HepG2 (cell line): ENCODE data around the gene KMT2E. TPM values are rescaled to one million over a fixed set of nuclear protein-coding genes. Genes with fewer than 3 reads are reported as not detected.

Source experiments
- ATAC-seq: fragments of 200-7000 bp; cut with Tn5 transposase; 3 replicates; pipeline ENCODE4 v1.9.1; 2020; ENCODE audit warnings: mild to moderate bottlenecking, moderate library complexity
- BruUV-seq: library from RNA; stranded (reverse); fragments of 400-500 nt; replicated peaks from 2 replicates; lab custom pipeline; 2021; lab: Mats Ljungman, UMichigan
- CTCF ChIA-PET: fragments of 300-600 bp; formaldehyde crosslinking; extraction: SDS; loops from one replicate; lab custom pipeline; 2021; ENCODE audit warnings: low total read pairs, inconsistent platforms, low intra/inter-chr PET ratio; lab: Yijun Ruan, JAX
- POLR2A ChIA-PET: fragments of 350-600 bp; sonication (Branson Sonifier 250); formaldehyde crosslinking; loops from one replicate; lab custom pipeline; 2020; ENCODE audit warnings: antibody characterized with exemption, inconsistent platforms; lab: Yijun Ruan, JAX
- DNase-seq: peaks from one replicate; pipeline ENCODE4 v3.0.0-alpha.2; 2015; ENCODE audit warnings: low spot score
- FAIRE-seq: peaks from 3 replicates; lab custom pipeline; 2011; peaks lifted over from hg19 to GRCh38; lab: Jason Lieb, UNC
- H2AFZ ChIP-seq: one replicate; pipeline ENCODE4 v1.6.1; 2011; ENCODE audit warnings: low read length, inconsistent platforms
- H3K27ac ChIP-seq: fragments of 300-600 bp; 3 replicates; pipeline ENCODE4 v1.8.0; 2011; ENCODE audit warnings: mixed run types, mild to moderate bottlenecking, mixed read lengths, low read length, inconsistent platforms; ENCODE audit not compliant: insufficient read depth; ENCODE audit errors: extremely low read length
- H3K27me3 ChIP-seq, 2 experiments: fragments of 200-600 bp in 1 of 2; 2 replicates in 1 of 2; 3 replicates in 1 of 2; pipeline versions ENCODE4 v1.6.0 to v1.8.0; 2011; ENCODE audit warnings: low read length in 2 of 2, mild to moderate bottlenecking in 2 of 2, moderate library complexity in 2 of 2, inconsistent platforms in 1 of 2; ENCODE audit not compliant: insufficient read depth in 2 of 2, control insufficient read depth in 1 of 2
- H3K36me3 ChIP-seq, 2 experiments: fragments of 200-600 bp in 1 of 2; replicated peaks in 1 of 2; 2 replicates in 1 of 2; 3 replicates in 1 of 2; pipeline versions ENCODE4 v1.5.1 to v1.8.0; 2011; ENCODE audit warnings: low read length in 2 of 2, inconsistent platforms in 1 of 2; ENCODE audit not compliant: insufficient read depth in 2 of 2, control insufficient read depth in 1 of 2
- H3K4me1 ChIP-seq: 2 replicates; pipeline ENCODE4 v1.5.1; 2012; ENCODE audit warnings: low read length, inconsistent platforms; ENCODE audit not compliant: insufficient read depth
- H3K4me2 ChIP-seq: 2 replicates; pipeline ENCODE4 v1.6.0; 2011; ENCODE audit warnings: low read depth, low read length, inconsistent platforms
- H3K4me3 ChIP-seq, 3 experiments: fragments of 200-600 bp in 1 of 3; sonication (generic), shearing (Covaris generic) in 1 of 3; replicated peaks in 1 of 3; 2 replicates each; pipeline ENCODE4 v1.5.1; 2011 to 2016; ENCODE audit warnings: low read length in 3 of 3, inconsistent platforms in 2 of 3, low read depth in 2 of 3, mild to moderate bottlenecking in 2 of 3, control low read depth in 1 of 3, mixed read lengths in 1 of 3; ENCODE audit not compliant: insufficient read depth in 1 of 3
- H3K79me2 ChIP-seq: one replicate; pipeline ENCODE4 v1.6.1; 2011; ENCODE audit warnings: low read length, inconsistent platforms; ENCODE audit not compliant: insufficient read depth
- H3K9ac ChIP-seq: 2 replicates; pipeline ENCODE4 v1.6.0; 2011; ENCODE audit warnings: mild to moderate bottlenecking, low read depth, low read length, inconsistent platforms; ENCODE audit not compliant: insufficient read depth
- H3K9me3 ChIP-seq: 2 replicates; pipeline ENCODE4 v1.5.1; 2012; ENCODE audit warnings: mild to moderate bottlenecking, low read length
- H4K20me1 ChIP-seq: 2 replicates; pipeline ENCODE4 v1.6.0; 2011; ENCODE audit warnings: inconsistent platforms, mild to moderate bottlenecking, low read length, moderate library complexity; ENCODE audit not compliant: insufficient read depth
- HNF1A ChIP-seq, 2 experiments: sonication (generic) in 1 of 2; formaldehyde crosslinking in 1 of 2; IDR thresholded peaks; 2 replicates each; pipeline versions ENCODE4 v1.4.0 to v1.6.1; 2016 to 2020; ENCODE audit warnings: borderline replicate concordance in 1 of 2, low read depth in 1 of 2, mild to moderate bottlenecking in 1 of 2, missing genetic modification reagents in 1 of 2
- ISX ChIP-seq: sonication (generic); formaldehyde crosslinking; conservative IDR thresholded peaks from 2 replicates; pipeline ENCODE4 v1.5.0; 2020; ENCODE audit warnings: missing genetic modification reagents
- NPAS2 ChIP-seq: sonication (generic); formaldehyde crosslinking; IDR thresholded peaks from 2 replicates; pipeline ENCODE4 v1.8.0; 2022; ENCODE audit warnings: mild to moderate bottlenecking, missing genetic modification reagents, borderline replicate concordance
- RFXAP ChIP-seq: sonication (generic); formaldehyde crosslinking; IDR thresholded peaks from 2 replicates; pipeline ENCODE4 v1.4.0; 2020; ENCODE audit warnings: missing genetic modification reagents, borderline replicate concordance
- WIZ ChIP-seq: sonication (generic); formaldehyde crosslinking; IDR thresholded peaks from 2 replicates; pipeline ENCODE4 v1.5.1; 2020; ENCODE audit warnings: mild to moderate bottlenecking, missing genetic modification reagents
- ZBTB37 ChIP-seq: sonication (generic); formaldehyde crosslinking; IDR thresholded peaks from 2 replicates; pipeline ENCODE4 v1.4.0; 2020; ENCODE audit warnings: mild to moderate bottlenecking, missing genetic modification reagents
- ZFP82 ChIP-seq: sonication (generic); formaldehyde crosslinking; IDR thresholded peaks from 2 replicates; pipeline ENCODE4 v1.5.1; 2020; ENCODE audit warnings: mild to moderate bottlenecking, missing genetic modification reagents, borderline replicate concordance
- ZNF121 ChIP-seq: sonication (generic); formaldehyde crosslinking; IDR thresholded peaks from 2 replicates; pipeline ENCODE4 v1.5.0; 2020; ENCODE audit warnings: mild to moderate bottlenecking, missing genetic modification reagents
- WGBS: methylation state at CpG from one replicate; pipeline ENCODE4 v1.1.6; 2017; ENCODE audit warnings: low lambda C conversion rate; 5-methylcytosine and 5-hydroxymethylcytosine counted together
- in situ Hi-C: cut with HindIII; loops from 2 replicates; pipeline ENCODE4 v1.10.0; 2017; ENCODE audit warnings: low pct_unique_long_range_greater_than_20kb; ENCODE audit not compliant: extremely low pct_ligation_motif_present
- intact Hi-C: fragments of 100-400 bp; cut with micrococcal nuclease; formaldehyde crosslinking; loops from one replicate; pipeline ENCODE4 v1.10.0; 2022; ENCODE audit not compliant: unreplicated experiment
- polyA plus RNA-seq, 8 experiments: library from polyadenylated mRNA; depleted of rRNA in 3 of 8; stranded (reverse) in 7 of 8; unstranded in 1 of 8; fragments of >200 nt; fragmentation: Illumina TruSeq in 4 of 8; extraction: Trizol in 4 of 8; gene quantifications; 2 replicates each; pipeline versions ENCODE4 v1.2.1 to v1.2.3, GENCODE V29; 2011 to 2016; ENCODE audit warnings: low read depth in 4 of 8, missing spikeins in 1 of 8, mixed read lengths in 1 of 8; ENCODE audit not compliant: insufficient read depth in 1 of 8
- total RNA-seq, 5 experiments: library from RNA; depleted of rRNA; stranded (reverse); fragments of >200 nt; fragmentation: Illumina TruSeq; extraction: Trizol; gene quantifications; 2 replicates each; pipeline ENCODE4 v1.2.3, GENCODE V29; 2016; ENCODE audit warnings: low read depth in 1 of 5

Gene KMT2E
- total and polyA plus RNA-seq, 2 of the 13 experiments (the other 11 are each of a cell fraction or from before 2014, with no cell fraction given), result 6.3 to 24.4 TPM

- intact Hi-C loops, result no loop called here
These were observed 35.5 kb upstream of the KMT2E start for GRCh38 chr7:104978460-104978859.

More at GRCh38 chr7:104978460-104978859, 35.5 kb upstream of the KMT2E start:
- H3K9me3 ChIP-seq, result no peaks in the 10 kb centered on the region
- H3K9ac ChIP-seq, result no peak overlapping the region
- no peak overlapping the region for H2AFZ ChIP-seq
- ChIA-PET CTCF (no interaction called here), POLR2A (no interaction called here)
- H3K4me1 ChIP-seq, result peaks cover 13% of the 10 kb centered on the region
- 0 out of 2 replicates have a peak, but pooled peaks cover 6% of the 10 kb centered on the region for H4K20me1 ChIP-seq
- ATAC-seq (no peak), FAIRE-seq (no peak), DNase-seq (no peak)
- no peaks in the 10 kb centered on the region for H3K36me3 ChIP-seq
- WGBS, result 39% methylated on average over 1 of the region's 1 CpG
- BruUV-seq, result no TSS peak
- peaks cover 14% of the 10 kb centered on the region for H3K79me2 ChIP-seq
- in situ Hi-C loops, result no loop called here
- no peaks in the 10 kb centered on the region for H3K27me3 ChIP-seq
- no peak overlapping the region for H3K4me3 ChIP-seq
- no peak overlapping the region for H3K4me2 ChIP-seq
- no peak for TF ChIP-seq ZFP82
- no peak for TF ChIP-seq NPAS2 (CRISPR knock-in tag)
- no peak for TF ChIP-seq ZBTB37 (CRISPR knock-in tag)
- no peak for TF ChIP-seq WIZ (CRISPR knock-in tag)
- no peak for TF ChIP-seq ZNF121 (CRISPR knock-in tag)
- TF ChIP-seq RFXAP (CRISPR knock-in tag), result no peak
- no peak for TF ChIP-seq HNF1A (IDR thresholded peaks at IDR 0.05; ENCODE audit: low read depth)
- no peak for TF ChIP-seq HNF1A (CRISPR knock-in tag; IDR thresholded peaks at IDR 0.05; ENCODE audit: borderline replicate concordance)
- no peak for TF ChIP-seq ISX
- TF ChIP-seq, all 625 proteins: peak for 0
- no peak overlapping the region for H3K27ac ChIP-seq
